Neural progenitor cell (in vitro differentiated cells): ENCODE data around the gene SPAG9.

ENCODE experiments used
- CTCF ChIP-seq: fragments of 200-600 bp; sonication (generic); IDR thresholded peaks from 2 replicates; pipeline ENCODE4 v1.5.1; 2017; ENCODE audit warnings: antibody characterized with exemption, mild to moderate bottlenecking
- EZH2 ChIP-seq: fragments of 200-600 bp; sonication (generic); IDR thresholded peaks from 2 replicates; pipeline ENCODE4 v1.6.1; 2017; ENCODE audit warnings: antibody characterized with exemption, mild to moderate bottlenecking, moderate library complexity
- EZH2phosphoT487 ChIP-seq: fragments of 200-600 bp; sonication (generic); IDR thresholded peaks from 2 replicates; pipeline ENCODE4 v1.6.1; 2017; ENCODE audit warnings: antibody characterized with exemption

GRCh38 chr17:51013322-51013721 is 107.3 kb downstream of the SPAG9 start:
- TF ChIP-seq EZH2 (no peak), CTCF (no peak), EZH2phosphoT487 (no peak)
